Dermis microvascular lymphatic vessel endothelial cell (primary cell): ENCODE data around the gene CALY. TPM values are rescaled to one million over a fixed set of nuclear protein-coding genes. Genes with fewer than 3 reads are reported as not detected.

ENCODE experiments used
- DNase-seq, 2 donors: peaks; one replicate each; pipeline versions ENCODE4 v3.0.0 to v3.0.0-alpha.2; 2010; ENCODE audit warnings: low read depth in 2 of 2
- total RNA-seq: library from RNA; depleted of rRNA; stranded (reverse); fragments of >200 nt; gene quantifications from 2 replicates; pipeline ENCODE4 v1.2.1, GENCODE V29; 2014

The CALY gene
- total RNA-seq, 1 donor from 2014 or later = not detected

DNA sequence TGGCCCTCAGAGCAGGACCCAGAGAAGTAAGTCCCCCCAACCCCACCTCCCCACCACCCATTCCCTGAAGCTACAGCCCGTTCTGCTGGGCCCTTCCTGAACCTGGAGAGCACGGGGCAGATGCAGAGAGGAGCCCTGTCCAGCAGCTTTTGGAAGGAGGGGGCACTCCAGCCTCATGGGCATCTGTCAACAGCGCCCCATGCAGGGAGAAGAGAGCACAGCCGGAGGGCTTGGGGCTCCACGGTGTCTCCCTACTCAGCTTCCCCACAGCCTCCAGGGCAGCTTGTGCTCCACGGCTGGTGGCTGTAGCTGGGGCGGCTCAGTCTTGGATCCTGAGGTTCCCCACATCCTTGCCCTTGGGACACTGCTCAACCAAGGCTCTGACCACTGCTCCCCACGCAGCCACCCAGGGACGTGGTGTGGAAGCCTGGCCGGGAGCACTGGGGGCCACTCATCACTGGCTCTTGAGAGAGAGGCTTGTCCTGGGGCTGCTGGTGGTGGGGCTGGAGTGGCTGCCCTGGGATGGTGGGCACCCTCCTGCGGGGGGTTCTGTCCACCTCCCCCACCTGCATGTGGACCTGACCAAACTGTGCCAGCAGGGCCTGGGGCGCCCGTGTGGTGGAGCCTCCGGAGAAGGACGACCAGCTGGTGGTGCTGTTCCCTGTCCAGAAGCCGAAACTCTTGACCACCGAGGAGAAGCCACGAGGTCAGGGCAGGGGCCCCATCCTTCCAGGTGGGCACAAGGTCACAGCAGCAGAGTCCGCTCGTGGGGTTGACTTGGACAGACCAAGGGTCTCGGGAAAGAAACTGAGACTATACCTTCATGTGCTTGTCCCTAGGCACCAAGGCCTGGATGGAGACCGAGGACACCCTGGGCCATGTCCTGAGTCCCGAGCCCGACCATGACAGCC lies 15.0 kb upstream of the CALY start:
- no peak for DNase-seq

DNA sequence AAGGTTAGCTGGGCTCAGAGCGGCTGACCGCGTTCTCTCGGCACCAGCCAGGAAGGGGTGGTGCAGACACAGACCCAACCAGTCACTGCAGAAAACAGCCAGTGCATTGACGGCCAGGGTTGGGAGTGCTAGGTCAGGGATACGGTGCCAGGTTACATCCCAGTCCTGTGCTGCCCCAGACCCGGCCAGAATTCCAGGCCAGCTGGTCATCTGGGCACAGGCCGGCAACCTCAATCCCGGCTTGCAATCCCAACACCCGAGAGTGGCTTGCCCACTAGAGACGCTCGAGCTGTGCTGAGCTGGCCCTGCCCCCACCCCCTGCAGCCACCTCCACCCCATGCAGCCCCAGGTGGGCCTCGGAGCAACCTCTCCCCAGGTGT lies 14.2 kb upstream of the CALY start:
- DNase-seq = no peak

DNA sequence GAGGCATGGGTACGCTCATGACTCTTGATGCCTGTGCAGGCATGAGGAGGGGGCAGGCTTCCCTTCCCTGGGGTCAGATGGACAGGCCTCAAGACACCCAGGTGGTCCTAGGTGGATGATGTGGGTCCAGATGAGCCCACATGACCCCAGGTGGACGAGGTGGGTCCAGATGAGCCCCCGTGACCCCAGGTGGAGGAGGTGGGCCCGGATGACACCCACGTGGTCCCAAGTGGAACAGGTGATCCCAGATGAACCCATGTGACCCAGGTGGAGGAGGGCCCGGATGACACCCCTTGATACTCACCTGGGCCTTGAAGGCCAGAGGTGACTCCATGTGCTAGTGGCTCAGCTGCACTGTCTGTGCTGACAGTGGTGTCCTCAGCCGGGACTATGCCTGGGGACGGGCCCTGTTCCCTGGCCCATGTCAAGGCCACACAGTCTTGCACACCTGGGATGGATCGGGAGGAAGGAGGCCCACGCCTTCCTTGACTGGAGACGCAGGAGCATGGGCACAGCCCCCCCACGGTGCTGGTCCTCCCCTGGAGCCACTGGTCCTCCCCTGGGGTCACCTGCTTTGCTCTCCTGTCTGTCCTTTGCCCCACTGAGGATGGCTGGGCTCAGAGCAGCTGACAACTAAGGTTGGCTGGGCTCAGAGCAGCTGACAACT lies 13.7 kb upstream of the CALY start:
- DNase-seq = no peak

DNA sequence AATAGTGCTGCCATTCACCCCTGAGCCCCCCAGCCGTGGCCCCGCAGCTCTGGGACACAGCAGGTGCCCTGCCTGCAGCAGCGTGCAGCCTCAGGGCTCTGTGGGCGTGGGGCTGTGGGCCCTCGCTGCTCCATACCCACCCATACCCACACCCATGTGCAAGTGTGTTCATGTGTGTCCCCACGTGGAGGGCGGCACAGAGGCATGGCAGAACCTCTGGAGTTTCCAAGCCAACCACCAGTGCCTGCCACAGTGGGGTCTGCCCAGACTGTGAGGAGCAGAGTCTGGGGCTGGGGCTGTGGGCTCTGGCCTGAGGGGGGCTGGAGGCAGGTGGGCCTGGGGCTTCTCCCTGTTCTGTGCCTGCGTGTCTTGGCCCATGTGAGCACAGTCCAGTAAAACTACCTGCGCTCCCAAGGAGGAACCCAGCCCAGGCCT lies 12.9 kb upstream of the CALY start:
- DNase-seq = no peak

DNA sequence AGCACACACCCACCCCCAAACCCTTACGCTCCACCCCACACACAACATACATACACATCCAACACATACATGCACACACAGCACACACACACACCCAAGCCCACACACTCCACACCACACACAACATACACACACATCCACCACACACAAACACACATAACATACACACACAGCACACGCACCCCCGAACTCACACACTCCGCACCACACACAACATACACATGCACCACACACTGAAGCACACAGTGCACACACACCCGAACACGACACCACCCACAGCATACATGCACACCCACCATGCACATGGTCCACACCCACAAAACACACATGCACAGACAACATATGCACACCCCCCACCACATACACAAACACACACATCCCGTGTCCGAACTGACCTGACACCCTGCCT lies 12.5 kb upstream of the CALY start:
- DNase-seq = no peak

DNA sequence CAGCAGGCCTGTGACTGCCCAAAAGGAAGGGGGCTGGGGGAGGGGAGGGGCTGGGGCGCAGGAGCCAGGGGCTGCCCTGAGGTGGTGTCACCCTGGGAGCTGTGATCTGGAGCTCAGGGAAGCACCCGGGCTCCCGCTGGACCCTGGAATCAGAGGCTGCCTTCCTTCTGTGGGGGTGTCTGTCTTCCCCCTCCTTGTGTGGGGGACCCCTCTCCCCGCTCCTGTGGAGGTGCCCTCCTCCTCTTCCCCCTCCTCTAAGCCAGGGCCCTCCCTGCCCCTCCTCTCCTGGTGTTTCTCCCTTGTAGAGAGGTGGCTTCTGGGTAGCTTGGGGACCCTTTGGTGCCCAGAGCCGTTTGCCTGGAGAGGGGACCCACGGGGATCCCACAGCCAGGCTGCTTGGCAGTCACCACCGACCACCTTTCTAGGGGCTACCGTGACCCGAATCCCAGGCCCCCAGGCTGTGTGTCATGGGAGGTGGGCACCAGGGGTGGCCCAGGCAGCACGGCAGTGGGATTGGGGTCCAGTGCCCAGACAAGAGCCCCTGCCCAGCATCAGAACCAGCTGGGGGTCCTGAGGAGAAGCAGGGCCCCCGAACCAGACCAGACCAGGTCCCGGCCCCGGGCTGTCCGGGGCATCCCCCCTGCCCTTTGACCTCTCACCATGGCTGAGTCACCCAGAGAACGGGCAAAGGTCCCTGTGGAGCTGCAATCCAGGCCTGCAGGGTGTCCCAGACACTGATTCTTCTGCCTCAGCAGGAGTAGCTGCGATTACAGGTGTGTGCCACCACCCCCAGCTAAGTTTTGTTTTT lies 11.2 kb upstream of the CALY start:
- no peak for DNase-seq

DNA sequence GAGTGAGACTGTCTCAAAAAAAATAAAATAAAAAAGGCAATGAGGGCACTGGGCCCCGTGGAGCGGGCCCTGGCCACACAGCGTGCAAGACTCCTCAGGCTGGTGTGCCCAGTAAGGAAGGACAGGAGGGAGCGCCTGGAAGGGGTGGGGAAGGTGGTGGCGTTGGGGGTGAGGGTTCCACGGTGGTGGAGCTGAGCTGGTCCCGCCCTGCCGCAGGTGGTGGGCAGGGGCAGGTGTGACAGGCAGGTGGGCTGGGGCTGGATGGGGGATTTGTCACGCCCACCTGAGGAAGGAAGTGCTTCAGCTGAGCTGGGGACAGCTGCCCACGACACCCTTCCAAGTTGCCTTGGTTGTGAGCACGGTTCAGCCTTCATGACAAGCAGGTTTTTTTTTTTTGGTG lies 9.7 kb upstream of the CALY start:
- DNase-seq = no peak

DNA sequence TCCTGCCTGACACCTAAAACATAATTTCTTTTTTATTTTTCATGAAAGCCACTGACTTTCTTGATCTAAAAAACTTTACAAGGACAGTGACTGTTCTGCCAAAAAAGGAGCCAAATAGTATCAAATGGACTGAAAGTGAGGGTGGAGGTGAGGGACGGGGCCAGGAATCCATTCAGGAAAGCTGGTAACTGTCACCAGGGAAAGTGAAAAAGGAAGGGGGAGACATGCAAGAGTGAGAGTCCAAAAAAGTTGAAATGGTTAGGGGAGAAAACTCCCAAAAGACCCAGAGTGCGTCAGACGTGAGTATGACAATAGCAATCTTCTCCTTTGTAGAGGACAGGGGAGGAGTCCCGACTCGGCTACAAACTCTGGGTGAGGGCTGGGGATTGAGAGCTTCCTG lies 7.5 kb upstream of the CALY start:
- no peak for DNase-seq

DNA sequence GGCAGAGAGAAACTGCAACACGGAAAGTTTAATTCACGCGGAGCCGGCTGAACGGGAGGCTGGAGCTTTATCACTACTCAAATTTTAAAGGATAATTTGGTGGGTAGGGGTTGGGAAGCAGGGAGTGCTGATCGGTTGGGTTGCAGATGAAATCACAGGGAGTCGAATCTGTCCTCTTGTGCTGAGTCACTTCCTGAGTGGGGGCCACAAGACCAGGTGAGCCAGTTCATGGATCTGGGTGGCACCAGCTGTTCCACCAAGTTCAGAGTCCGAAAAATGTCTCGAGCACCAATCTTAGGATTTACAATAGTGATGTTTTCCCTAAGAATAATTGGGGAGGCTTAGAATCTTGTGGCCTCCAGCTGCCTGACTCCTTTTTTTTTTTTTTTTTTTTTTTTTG lies 6.9 kb upstream of the CALY start:
- DNase-seq = no peak

DNA sequence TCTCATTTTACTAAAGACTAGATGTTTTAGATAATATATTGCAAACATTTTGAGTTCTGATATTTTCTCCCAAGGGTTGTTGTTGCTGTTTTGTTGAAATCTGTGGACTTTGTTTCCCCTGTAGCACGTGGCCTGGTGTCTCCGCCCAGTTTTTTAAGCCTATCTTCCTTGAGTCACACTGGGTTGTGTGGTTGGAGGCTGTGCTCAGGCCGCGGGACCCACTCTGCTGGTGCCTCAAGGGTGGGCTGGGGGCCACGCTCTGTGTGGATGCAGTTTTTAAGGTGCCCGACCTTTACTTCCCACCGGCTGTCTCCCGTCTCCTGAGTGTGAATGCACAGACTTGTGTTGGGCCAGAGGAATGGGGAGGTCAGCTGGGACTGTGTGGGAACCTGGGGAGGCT lies 6.2 kb upstream of the CALY start:
- DNase-seq = no peak

DNA sequence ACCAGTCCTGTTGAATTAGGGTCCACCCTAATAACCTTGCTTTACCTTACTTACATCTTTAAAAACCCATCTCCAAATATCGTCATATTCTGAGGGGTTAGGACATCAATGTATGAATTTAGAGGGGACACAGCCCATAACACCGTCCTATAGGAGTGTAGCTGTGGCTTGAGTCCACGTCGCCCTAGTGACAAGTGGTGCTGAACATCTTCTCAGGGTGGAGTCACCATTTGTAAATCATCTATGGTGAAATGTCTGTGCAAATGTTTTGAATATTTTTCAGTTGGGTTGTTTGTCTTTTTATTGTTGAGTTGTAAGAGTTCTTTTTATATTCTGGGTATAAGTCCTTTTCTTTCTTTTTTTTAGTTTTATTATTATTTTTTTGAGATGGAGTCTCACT lies 5.3 kb upstream of the CALY start:
- DNase-seq = no peak

DNA sequence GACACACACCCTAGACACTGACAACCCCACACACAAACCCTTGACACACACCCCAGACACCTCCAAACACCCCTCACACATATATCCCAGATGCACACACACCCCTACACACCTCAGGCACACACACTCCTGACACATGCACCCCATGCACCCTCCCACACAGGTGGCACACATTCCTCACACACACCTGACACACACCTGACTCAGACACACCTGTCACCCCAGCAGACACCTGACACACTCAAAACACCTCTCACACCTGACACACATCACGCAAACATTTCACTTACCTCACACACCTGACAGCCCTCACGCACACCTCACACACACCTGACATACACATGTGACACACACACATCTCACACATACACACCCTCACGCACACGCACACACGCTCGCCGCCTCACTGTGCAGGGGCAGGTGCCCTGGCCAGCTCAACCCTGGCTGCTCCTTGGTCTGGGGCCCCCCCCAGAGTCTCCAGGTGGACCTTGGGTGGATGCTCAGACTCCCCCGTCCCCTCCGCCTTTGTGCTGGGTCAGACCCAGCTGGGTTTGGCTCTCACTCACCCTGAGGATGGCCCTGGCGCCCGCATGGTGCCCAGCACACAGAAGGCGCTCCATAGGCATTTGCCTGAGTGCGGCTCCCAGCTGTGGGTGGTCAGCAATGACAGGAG lies 3.1 kb upstream of the CALY start:
- DNase-seq = no peak

DNA sequence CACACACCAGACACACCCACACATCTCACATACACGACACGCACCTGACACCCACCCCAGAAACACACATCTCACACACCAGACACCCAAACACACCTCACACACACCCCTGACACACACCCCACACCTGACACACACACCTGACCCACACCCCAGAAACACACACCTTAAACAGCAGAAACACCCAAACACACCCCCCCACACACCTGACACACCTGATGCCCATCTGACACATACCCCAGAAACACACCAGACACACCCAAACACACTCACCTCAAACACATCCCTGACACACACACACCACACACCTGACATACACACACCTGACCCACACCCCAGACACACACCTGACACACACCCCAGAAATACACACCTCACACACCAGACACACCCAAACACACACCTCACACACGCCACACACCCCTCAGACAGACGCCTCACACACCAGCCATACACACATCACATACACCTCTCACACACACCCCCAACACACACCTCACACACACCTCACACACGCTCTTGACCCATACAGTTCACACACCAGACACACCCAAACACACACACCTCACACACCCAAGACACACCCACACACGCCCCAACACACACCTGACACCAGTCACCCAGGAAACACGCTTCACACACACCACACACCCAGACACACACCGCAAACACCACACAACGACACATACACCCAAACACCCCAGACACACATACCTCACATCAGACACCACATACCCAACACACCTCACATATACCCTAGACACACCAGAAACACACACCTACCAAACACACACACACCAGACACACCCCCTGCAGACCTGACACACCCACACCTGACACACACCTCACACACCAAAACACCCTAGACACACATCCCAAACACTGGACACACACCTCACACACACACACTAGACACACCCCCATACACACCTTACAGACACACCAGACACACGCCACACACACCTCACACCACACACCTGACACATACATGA lies 1.7 kb upstream of the CALY start:
- no peak for DNase-seq

DNA sequence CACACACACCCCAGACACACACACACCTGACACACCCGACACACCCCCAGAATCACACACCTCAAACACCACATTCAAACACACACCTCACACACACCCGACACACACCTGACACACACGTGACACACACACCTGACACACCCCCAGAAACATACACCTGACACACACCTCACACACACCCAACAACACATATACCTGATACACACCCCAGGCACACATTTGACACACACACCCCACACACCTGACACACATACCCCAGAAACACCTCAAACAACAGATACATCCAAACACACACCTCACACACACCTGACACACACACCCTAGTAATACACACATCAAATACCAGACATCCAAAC lies 652 bp upstream of the CALY start:
- DNase-seq = no peak

DNA sequence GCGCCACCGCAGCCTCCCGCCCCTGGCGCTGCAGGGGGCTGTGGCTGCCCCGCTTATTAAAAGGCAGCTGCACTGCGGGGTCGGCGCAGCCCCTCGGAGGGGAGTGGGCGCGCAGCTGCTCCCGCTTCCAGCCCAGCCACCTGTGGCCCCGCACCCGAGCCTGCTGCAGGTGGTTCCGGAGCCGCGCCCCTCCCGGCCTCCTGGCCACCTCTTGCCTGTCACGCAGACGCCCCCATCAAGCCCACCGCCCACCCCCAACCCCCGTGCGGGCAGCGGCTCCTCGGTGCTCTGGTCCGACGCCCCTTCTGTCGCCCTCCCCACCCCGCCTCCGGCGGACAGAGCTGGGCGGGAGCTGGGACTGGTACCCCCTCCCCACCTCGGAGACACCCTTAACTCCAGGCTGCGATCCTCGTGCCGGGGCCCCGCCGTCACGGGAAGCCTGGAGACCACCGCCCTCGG lies 549 bp downstream of the CALY start:
- DNase-seq = no peak

DNA sequence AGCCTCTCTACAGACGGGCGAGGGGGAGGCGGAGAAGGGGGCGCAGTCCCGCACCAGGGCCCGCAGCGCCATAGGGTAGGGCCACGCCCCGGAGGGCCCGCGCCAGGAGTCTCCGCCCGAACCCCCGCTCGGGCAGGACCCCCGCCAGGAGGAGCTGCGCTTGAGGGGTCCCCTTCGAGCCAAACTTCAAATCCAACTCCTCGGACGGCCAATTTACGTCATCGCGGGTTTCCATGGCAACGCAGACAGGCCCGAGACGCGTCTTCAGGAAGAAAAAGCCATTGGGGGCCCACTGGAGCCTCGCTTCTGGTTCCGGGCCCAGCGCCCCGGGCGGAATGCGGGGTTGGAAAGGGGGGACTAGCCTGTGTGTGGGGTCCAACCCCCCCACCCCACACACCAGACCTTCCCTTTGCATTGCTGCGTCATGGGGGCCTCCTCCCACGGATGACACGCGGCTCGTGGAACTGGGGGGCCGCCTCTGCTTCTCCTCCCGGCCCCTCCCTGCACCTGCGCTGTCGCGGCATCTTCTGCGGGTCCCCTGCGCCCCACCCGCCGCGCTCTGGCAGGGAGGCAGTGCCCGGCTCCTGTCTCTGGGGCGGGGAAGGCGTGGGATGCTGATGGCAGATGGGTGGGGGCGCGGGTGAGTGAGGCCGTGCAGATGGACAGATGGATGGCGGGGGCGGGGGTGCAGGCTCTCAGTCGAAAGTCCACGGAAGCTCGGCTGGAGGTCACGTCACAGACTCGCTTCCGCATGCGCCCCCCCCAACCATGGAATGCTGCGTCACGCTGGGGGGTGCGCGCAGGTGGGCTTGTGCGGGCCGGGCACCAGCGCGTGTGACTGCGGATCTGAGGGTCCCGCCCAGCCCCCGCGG lies 1.2 kb downstream of the CALY start:
- DNase-seq = peak in 1 of 2 donors; percentile 28

DNA sequence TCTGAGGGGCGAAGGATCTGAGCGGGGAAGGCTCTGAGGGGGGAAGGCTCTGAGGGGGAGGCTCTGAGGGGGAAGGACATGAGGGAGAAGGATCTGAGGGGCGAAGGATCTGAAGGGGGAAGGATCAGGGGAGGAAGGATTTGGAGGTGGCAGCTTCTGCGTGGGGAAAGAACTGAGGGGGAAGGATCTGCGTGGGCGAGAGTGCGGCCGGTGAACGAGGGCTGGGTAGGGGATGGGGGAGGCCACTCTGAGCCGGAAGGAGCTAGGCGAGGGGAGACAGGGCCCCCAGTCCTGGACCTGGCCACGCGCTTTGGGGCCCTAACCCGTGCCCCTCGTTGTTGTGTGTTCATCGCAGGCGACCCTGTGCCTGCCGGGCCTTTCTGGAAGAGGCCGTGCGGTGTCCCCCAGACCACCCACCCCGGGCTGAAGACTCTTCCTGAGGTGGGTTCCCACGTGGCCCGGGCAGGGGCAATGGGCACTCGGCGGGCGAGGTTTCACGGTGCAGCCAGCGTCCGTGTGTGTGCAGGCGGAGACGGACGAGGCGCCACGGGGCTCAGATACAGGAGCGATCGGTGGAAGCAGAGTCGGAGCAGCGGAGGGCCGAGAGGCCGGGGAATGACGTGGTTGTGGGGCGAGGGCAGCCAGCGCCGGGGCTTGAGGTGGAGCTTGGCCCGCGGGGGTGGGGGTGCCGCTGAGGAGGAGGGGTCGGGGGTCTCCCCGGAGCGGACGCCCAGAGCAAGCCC lies 2.0 kb downstream of the CALY start:
- DNase-seq = no peak

DNA sequence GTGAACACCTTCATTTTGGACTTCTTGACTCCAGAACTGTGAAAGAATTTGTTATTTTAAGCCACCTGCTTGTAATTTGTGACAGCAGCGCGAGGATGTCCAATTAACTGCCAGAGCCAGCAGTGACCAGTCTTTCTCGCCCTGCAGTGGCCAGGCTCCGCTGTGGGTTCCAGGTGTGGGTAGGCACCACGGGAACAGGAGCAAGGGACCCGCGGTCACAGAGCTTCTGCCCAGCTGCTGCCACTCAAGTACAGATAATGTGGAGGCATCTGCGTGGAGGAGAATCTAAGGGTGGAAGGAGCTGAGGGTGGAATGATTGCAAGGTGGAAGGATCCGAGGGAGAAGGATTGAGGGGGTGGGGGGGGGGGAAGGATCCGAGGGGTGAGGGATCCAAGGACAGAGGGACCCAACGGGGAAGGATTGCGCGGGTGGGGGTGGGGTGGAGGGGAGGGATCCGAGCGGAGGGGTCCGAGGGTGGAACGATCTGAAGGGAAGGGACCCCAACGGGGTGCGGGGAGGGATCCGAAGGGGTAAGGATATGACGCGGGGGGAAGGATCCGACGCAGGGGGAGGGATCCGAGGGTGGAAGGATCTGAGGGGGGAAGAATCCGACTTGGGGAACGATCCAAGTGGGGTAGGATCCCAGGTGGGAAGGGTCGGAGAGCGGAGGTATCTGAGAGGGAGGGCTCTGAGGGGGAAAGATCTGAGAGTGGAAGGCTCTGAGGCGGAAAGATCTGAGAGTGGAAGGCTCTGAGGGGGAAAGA lies 3.6 kb downstream of the CALY start:
- DNase-seq = no peak
